ENCODE data around the gene SYT11.

GRCh38 chr1:155833665-155834295, 25.6 kb upstream of the SYT11 start:
- TF ChIP-seq CTCF (IDR thresholded peaks at IDR 0.05; ENCODE audit: low read depth, low read length, missing input control) (no peak), NR2F2 (IDR thresholded peaks at IDR 0.05) (no peak)
